K562 (cell line): Measurements from ENCODE around the gene ZNF155. TPM values are rescaled to one million over a fixed set of nuclear protein-coding genes. Genes with fewer than 3 reads are reported as not detected.

ENCODE experiments used
- ETV5 ChIP-seq: sonication (generic); formaldehyde crosslinking; IDR thresholded peaks from 2 replicates; pipeline ENCODE4 v1.4.0; 2020; ENCODE audit warnings: low read depth, mild to moderate bottlenecking, missing genetic modification reagents
- FOXM1 ChIP-seq, 2 experiments: fragments of 450-650 bp in 1 of 2; sonication (generic) in 1 of 2; formaldehyde crosslinking in 1 of 2; IDR thresholded peaks; 2 replicates each; pipeline versions ENCODE4 v1.6.1 to v1.9.0; 2017 to 2022; ENCODE audit warnings: low read depth in 2 of 2, mild to moderate bottlenecking in 2 of 2, missing genetic modification reagents in 1 of 2, moderate library complexity in 1 of 2
- HDAC6 ChIP-seq: IDR thresholded peaks from 2 replicates; pipeline ENCODE4 v1.6.1; 2012; ENCODE audit warnings: low read depth, mild to moderate bottlenecking, control low read depth, inconsistent platforms, low read length, moderate library complexity
- ID3 ChIP-seq, 2 experiments: fragments of 250-450 bp in 1 of 2; fragments of 450-650 bp in 1 of 2; sonication (Bioruptor Pico) in 1 of 2; IDR thresholded peaks; 2 replicates each; pipeline versions ENCODE4 v1.6.1 to v1.8.0; 2016 to 2021; ENCODE audit warnings: mild to moderate bottlenecking in 2 of 2, moderate library complexity in 2 of 2, missing compliant biosample characterization in 1 of 2, missing genetic modification characterization in 1 of 2
- ILK ChIP-seq: fragments of 450-650 bp; IDR thresholded peaks from 2 replicates; pipeline ENCODE4 v1.6.1; 2016; ENCODE audit warnings: missing genetic modification characterization, low read depth, mild to moderate bottlenecking, missing compliant biosample characterization, moderate library complexity, borderline replicate concordance
- MAZ ChIP-seq, 2 experiments: fragments of 450-650 bp in 1 of 2; sonication (generic) in 1 of 2; formaldehyde crosslinking; IDR thresholded peaks in 1 of 2; conservative IDR thresholded peaks in 1 of 2; 2 replicates each; pipeline versions ENCODE4 v1.4.0 to v1.5.0; 2020; ENCODE audit warnings: mild to moderate bottlenecking in 1 of 2, missing genetic modification reagents in 1 of 2
- MGA ChIP-seq: fragments of 450-650 bp; IDR thresholded peaks from 2 replicates; pipeline ENCODE4 v1.6.1; 2016; ENCODE audit warnings: mild to moderate bottlenecking, moderate library complexity
- NUFIP1 ChIP-seq: fragments of 450-650 bp; IDR thresholded peaks from 2 replicates; pipeline ENCODE4 v1.6.1; 2018; ENCODE audit not compliant: partially characterized antibody
- PHF20 ChIP-seq: fragments of 450-650 bp; IDR thresholded peaks from 2 replicates; pipeline ENCODE4 v1.6.1; 2018; ENCODE audit not compliant: partially characterized antibody
- POLR2AphosphoS5 ChIP-seq: IDR thresholded peaks from 2 replicates; pipeline ENCODE4 v1.6.1; 2011; ENCODE audit warnings: mild to moderate bottlenecking, low read depth, low read length, moderate library complexity; ENCODE audit not compliant: control insufficient read depth, insufficient read depth
- POLR2B ChIP-seq: fragments of 450-650 bp; IDR thresholded peaks from 2 replicates; pipeline ENCODE4 v1.6.1; 2018; ENCODE audit warnings: low read depth; ENCODE audit not compliant: partially characterized antibody
- STAT5B ChIP-seq: fragments of 250-450 bp; sonication (Bioruptor Pico); IDR thresholded peaks from 2 replicates; pipeline ENCODE4 v1.8.0; 2021; ENCODE audit warnings: mild to moderate bottlenecking, inconsistent platforms
- TCFL5 ChIP-seq: fragments of 250-450 bp; sonication (Bioruptor Pico); conservative IDR thresholded peaks from 2 replicates; pipeline ENCODE4 v1.6.1; 2021; ENCODE audit warnings: mild to moderate bottlenecking, moderate library complexity, matching md5 sums
- ZNF239 ChIP-seq: fragments of 250-450 bp; sonication (Bioruptor Pico); IDR thresholded peaks from 2 replicates; pipeline ENCODE4 v1.4.0; 2020; ENCODE audit warnings: mild to moderate bottlenecking
- ZNF785 ChIP-seq: fragments of 250-450 bp; sonication (Bioruptor Pico); IDR thresholded peaks from 2 replicates; pipeline ENCODE4 v1.4.0; 2020; ENCODE audit warnings: mild to moderate bottlenecking
- polyA plus RNA-seq, 8 experiments: library from polyadenylated mRNA; depleted of rRNA in 4 of 8; stranded (reverse) in 5 of 8; unstranded in 3 of 8; fragments of >200 nt; fragmentation: Nextera tagmentation in 2 of 8; fragmentation: Illumina TruSeq in 1 of 8; extraction: Ambion mirVana in 2 of 8; extraction: Trizol in 1 of 8; gene quantifications; 2 replicates each; pipeline versions ENCODE4 v1.2.1 to v1.2.3, GENCODE V29; 2011 to 2014; ENCODE audit warnings: inconsistent platforms in 1 of 8, missing spikeins in 1 of 8
- total RNA-seq, 7 experiments: library from RNA; depleted of rRNA in 6 of 7; stranded (reverse); fragments of >200 nt in 6 of 7; fragmentation: Illumina TruSeq in 2 of 7; extraction: Trizol in 2 of 7; gene quantifications; 2 replicates each; pipeline versions ENCODE4 v1.2.1 to v1.2.3, GENCODE V29; 2011 to 2021; ENCODE audit warnings: low replicate concordance in 1 of 7

Gene ZNF155
- total and polyA plus RNA-seq, 9 of the 15 experiments (the other 6 are each of a cell fraction or from before 2014, with no cell fraction given), result 0.09 to 0.76 (median 0.37) TPM

- TF ChIP-seq ID3 (CRISPR knock-in tag; IDR thresholded peaks at IDR 0.05) (no peak), ID3 (tag; IDR thresholded peaks at IDR 0.05) (peak; percentile 43; the same call in 1 of the 2 replicates), POLR2AphosphoS5 (peak; percentile 37; the same call in 1 of the 2 replicates), NUFIP1 (no peak), ZNF239 (no peak), ETV5 (CRISPR knock-in tag) (peak; percentile 85), ZNF785 (CRISPR knock-in tag) (no peak), ILK (tag) (no peak), TCFL5 (CRISPR knock-in tag) (no peak), MAZ (CRISPR knock-in tag; conservative IDR thresholded peaks at IDR 0.05 in 1 of 2, IDR thresholded peaks at IDR 0.05 in 1 of 2) (peak; percentile 46 to 87; a peak in 3 of 4 replicates), HDAC6 (no peak), PHF20 (peak; percentile 80), FOXM1 (IDR thresholded peaks at IDR 0.05; ENCODE audit: low read depth) (peak; percentile 16; the same call in 1 of the 2 replicates), FOXM1 (CRISPR knock-in tag; IDR thresholded peaks at IDR 0.05; ENCODE audit: low read depth) (no peak), STAT5B (no peak), MGA (peak; percentile 72), POLR2B (peak; percentile 56)
These were observed 48.8 kb upstream of the ZNF155 start, which contains the start of gene ZNF45 (continued) for GRCh38 chr19:43934985-43935708.
